ENCODE results near the gene LUC7L2. TPM values are rescaled to one million over a fixed set of nuclear protein-coding genes. Genes with fewer than 3 reads are reported as not detected.
"Not testable (repeated sequence)": the region's sequence is repeated elsewhere in the genome, so short reads cannot be mapped to it uniquely, and the experiment has no call there.

The LUC7L2 gene
- total RNA-seq (100 to 1,000 TPM; 131 to 133 TPM), polyA plus RNA-seq (10 to 100 TPM; 50.0 to 73.0 TPM)

- peak within 1 kb of the TSS; percentile 98 for H3K27ac ChIP-seq (ENCODE audit: low read depth, low read length)
- H3K9me3 ChIP-seq (ENCODE audit: control insufficient read depth in 1 of 2, low read length in 2 of 2) = no peaks in the 10 kb centered on the region
- H3K27ac Mint-ChIP-seq = peak within 1 kb of the TSS; percentile 98 to 99 (median 99)
- peaks cover 5 to 33% of the 10 kb centered on the region in 2 donors for H3K36me3 Mint-ChIP-seq
- H3K27me3 ChIP-seq (ENCODE audit: insufficient read depth, low read length) = no peaks in the 10 kb centered on the region
- no peaks in the 10 kb centered on the region for H3K9me3 Mint-ChIP-seq
- no peaks in the 10 kb centered on the region for H3K36me3 ChIP-seq (ENCODE audit: insufficient read depth, low read length)
- peak within 1 kb of the TSS; percentile 96 to 100 (median 99) for H3K4me3 Mint-ChIP-seq
- H3K4me1 Mint-ChIP-seq = peaks cover 20 to 65% (median 38%) of the 10 kb centered on the region in 4 donors
- peak within 1 kb of the TSS; percentile 90 to 100 for H3K4me3 ChIP-seq (ENCODE audit: low read length in 2 of 2)
- no peaks in the 10 kb centered on the region for H3K27me3 Mint-ChIP-seq
- POLR2A ChIA-PET (ENCODE audit: partially characterized antibody) = interaction anchor here (0.9 to 4.0 kb wide), 19 partner anchors 10 to 1119 kb away, joined by 3 to 107 read pairs (median 6); partner anchors contain the start of genes FMC1 and KDM7A
- H3K4me1 ChIP-seq (ENCODE audit: insufficient read depth, low read length) = peaks cover 47% of the 10 kb centered on the region
- intact Hi-C loops (cut with micrococcal nuclease) = loop anchor here (1.0 to 5.0 kb wide), 7 partner anchors 19 to 899 kb away; partner anchors contain the start of genes KDM7A, PARP12, TRIM24 and UBN2
- peak; percentile 99 for DNase-seq
- CTCF ChIA-PET (ENCODE audit: partially characterized antibody) = interaction anchor here (1.2 to 2.5 kb wide), 2 partner anchors 11 to 20 kb away, joined by 3 to 8 read pairs; no protein-coding TSS in a partner anchor
Observed at GRCh38 chr7:139359366-139360209, at the start of gene LUC7L2. TSS of gene LUC7L2 (plus strand) at chr7:139359894. CDS start at chr7:139360262, 368 bp downstream.

DNA sequence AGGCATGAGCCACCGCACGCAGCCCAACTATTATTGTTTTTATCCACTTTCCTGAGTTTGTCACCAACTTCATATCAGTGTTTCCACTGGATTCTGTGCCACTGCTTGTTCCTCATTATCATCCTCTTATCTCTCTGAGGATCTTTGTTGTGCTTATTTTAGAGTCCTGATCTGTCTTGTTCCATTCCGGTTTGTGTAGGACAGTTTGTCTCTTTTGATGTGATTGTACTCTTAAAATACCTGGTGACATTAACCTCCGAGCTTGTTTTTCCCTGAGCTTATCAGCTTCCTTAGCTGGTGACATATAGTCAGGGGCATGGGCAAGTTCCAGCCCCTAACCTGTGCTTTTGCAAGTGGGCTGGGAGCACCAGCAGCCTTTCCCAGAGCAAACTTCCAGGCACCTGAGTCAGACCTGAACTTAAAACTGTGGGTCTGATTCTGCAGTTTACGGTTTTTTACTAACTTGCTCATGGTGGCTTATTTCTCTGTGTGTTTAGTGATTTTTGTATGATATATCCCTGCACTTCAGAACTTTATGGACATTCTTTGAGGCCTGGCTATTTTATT, 41.7 kb upstream of the LUC7L2 start:
- H3K9me3 ChIP-seq (ENCODE audit: control insufficient read depth in 1 of 2, low read length in 2 of 2) = no peaks in the 10 kb centered on the region
- CTCF ChIA-PET (ENCODE audit: partially characterized antibody) = no interaction called here
- intact Hi-C loops (cut with micrococcal nuclease) = no loop called here
- Mint-ChIP-seq H3K36me3 (no peaks in the 10 kb centered on the region), H3K4me1 (no peaks in the 10 kb centered on the region), H3K9me3 (no peaks in the 10 kb centered on the region), H3K27me3 (peaks cover 2 to 3% of the 10 kb centered on the region in 2 donors), H3K4me3 (peak overlapping the region in 1 of 8 donors; percentile 48), H3K27ac (peak overlapping the region in 1 of 7 donors; percentile 53)
- no peaks in the 10 kb centered on the region for H3K27me3 ChIP-seq (ENCODE audit: insufficient read depth, low read length)
- H3K27ac ChIP-seq (ENCODE audit: low read depth, low read length) = no peak overlapping the region
- no peaks in the 10 kb centered on the region for H3K4me1 ChIP-seq (ENCODE audit: insufficient read depth, low read length)
- POLR2A ChIA-PET (ENCODE audit: partially characterized antibody) = no interaction called here
- DNase-seq = no peak
- H3K4me3 ChIP-seq (ENCODE audit: low read length in 2 of 2) = no peak overlapping the region
- no peaks in the 10 kb centered on the region for H3K36me3 ChIP-seq (ENCODE audit: insufficient read depth, low read length)

GRCh38 chr7:139321071-139321745, 38.5 kb upstream of the LUC7L2 start:
- DNase-seq = no peak
- Histone ChIP-seq H3K4me3 (ENCODE audit: low read length in 2 of 2) (no peak overlapping the region), H3K27me3 (ENCODE audit: insufficient read depth, low read length) (no peaks in the 10 kb centered on the region), H3K4me1 (ENCODE audit: insufficient read depth, low read length) (no peaks in the 10 kb centered on the region), H3K9me3 (ENCODE audit: control insufficient read depth in 1 of 2, low read length in 2 of 2) (no peaks in the 10 kb centered on the region), H3K36me3 (ENCODE audit: insufficient read depth, low read length) (no peaks in the 10 kb centered on the region), H3K27ac (ENCODE audit: low read depth, low read length) (no peak overlapping the region)
- ChIA-PET POLR2A (ENCODE audit: partially characterized antibody) (no interaction called here), CTCF (ENCODE audit: partially characterized antibody) (interaction anchor here (0.7 to 1.2 kb wide), 2 partner anchors 16 to 26 kb away, joined by 3 to 4 read pairs; no protein-coding TSS in a partner anchor)
- H3K27ac Mint-ChIP-seq = no peak overlapping the region
- intact Hi-C loops (cut with micrococcal nuclease) = no loop called here
- no peaks in the 10 kb centered on the region for H3K36me3 Mint-ChIP-seq
- H3K9me3 Mint-ChIP-seq = no peaks in the 10 kb centered on the region
- H3K4me3 Mint-ChIP-seq = no peak overlapping the region
- no peaks in the 10 kb centered on the region for H3K4me1 Mint-ChIP-seq
- H3K27me3 Mint-ChIP-seq = peaks cover 2 to 3% of the 10 kb centered on the region in 2 donors

GRCh38 chr7:139324709-139325108, 35.0 kb upstream of the LUC7L2 start:
- H3K4me1 ChIP-seq (ENCODE audit: insufficient read depth, low read length); POLR2A ChIA-PET (ENCODE audit: partially characterized antibody); intact Hi-C loops (cut with micrococcal nuclease): not testable (repeated sequence)

DNA sequence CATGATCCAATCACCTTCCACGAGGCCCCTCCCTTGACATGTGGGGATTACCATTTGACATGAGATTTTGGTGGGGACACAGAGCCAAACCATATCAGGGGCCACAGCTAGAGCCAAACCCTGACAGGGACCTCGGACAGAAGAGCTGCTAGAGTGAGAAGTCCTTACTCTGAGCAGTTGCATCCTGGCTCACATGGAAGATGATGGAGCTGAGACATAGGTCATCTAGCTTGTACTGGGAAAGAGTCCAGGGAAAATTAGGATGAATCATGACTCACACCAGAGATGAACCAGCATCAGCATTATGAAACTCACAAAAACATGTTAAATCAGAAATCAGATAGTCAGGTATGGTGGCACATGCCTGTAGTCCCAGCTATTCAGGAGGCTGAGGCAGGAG, 31.3 kb upstream of the LUC7L2 start:
- no peaks in the 10 kb centered on the region for H3K36me3 Mint-ChIP-seq
- DNase-seq = no peak
- no peaks in the 10 kb centered on the region for H3K27me3 Mint-ChIP-seq
- no peak overlapping the region for H3K27ac ChIP-seq (ENCODE audit: low read depth, low read length)
- H3K36me3 ChIP-seq (ENCODE audit: insufficient read depth, low read length) = no peaks in the 10 kb centered on the region
- no peaks in the 10 kb centered on the region for H3K27me3 ChIP-seq (ENCODE audit: insufficient read depth, low read length)
- intact Hi-C loops (cut with micrococcal nuclease) = no loop called here
- H3K27ac Mint-ChIP-seq = no peak overlapping the region
- H3K4me3 ChIP-seq (ENCODE audit: low read length in 2 of 2) = no peak overlapping the region
- peaks cover 6 to 18% (median 13%) of the 10 kb centered on the region in 4 donors for H3K4me1 Mint-ChIP-seq
- H3K9me3 ChIP-seq (ENCODE audit: control insufficient read depth in 1 of 2, low read length in 2 of 2) = no peaks in the 10 kb centered on the region
- no peak overlapping the region for H3K4me3 Mint-ChIP-seq
- POLR2A ChIA-PET (ENCODE audit: partially characterized antibody) = no interaction called here
- no peaks in the 10 kb centered on the region for H3K9me3 Mint-ChIP-seq
- peaks cover 10% of the 10 kb centered on the region for H3K4me1 ChIP-seq (ENCODE audit: insufficient read depth, low read length)
- CTCF ChIA-PET (ENCODE audit: partially characterized antibody) = no interaction called here

More at GRCh38 chr7:139324709-139325108, 35.0 kb upstream of the LUC7L2 start:
- H3K4me1 Mint-ChIP-seq; H3K36me3 ChIP-seq (ENCODE audit: insufficient read depth, low read length); H3K36me3 Mint-ChIP-seq; H3K9me3 ChIP-seq (ENCODE audit: control insufficient read depth in 1 of 2, low read length in 2 of 2); H3K4me3 Mint-ChIP-seq; H3K9me3 Mint-ChIP-seq; H3K4me3 ChIP-seq (ENCODE audit: low read length in 2 of 2); DNase-seq; H3K27me3 ChIP-seq (ENCODE audit: insufficient read depth, low read length); H3K27ac Mint-ChIP-seq; H3K27me3 Mint-ChIP-seq; CTCF ChIA-PET (ENCODE audit: partially characterized antibody); H3K27ac ChIP-seq (ENCODE audit: low read depth, low read length): not testable (repeated sequence)

GRCh38 chr7:139329119-139329518, 30.6 kb upstream of the LUC7L2 start:
- H3K9me3 Mint-ChIP-seq = no peaks in the 10 kb centered on the region
- Histone ChIP-seq H3K4me3 (ENCODE audit: low read length in 2 of 2) (no peak overlapping the region), H3K27ac (ENCODE audit: low read depth, low read length) (no peak overlapping the region), H3K27me3 (ENCODE audit: insufficient read depth, low read length) (no peaks in the 10 kb centered on the region), H3K36me3 (ENCODE audit: insufficient read depth, low read length) (no peaks in the 10 kb centered on the region), H3K4me1 (ENCODE audit: insufficient read depth, low read length) (peaks cover 10% of the 10 kb centered on the region), H3K9me3 (ENCODE audit: control insufficient read depth in 1 of 2, low read length in 2 of 2) (no peaks in the 10 kb centered on the region)
- DNase-seq = no peak
- no peaks in the 10 kb centered on the region for H3K36me3 Mint-ChIP-seq
- no peak overlapping the region for H3K27ac Mint-ChIP-seq
- H3K4me3 Mint-ChIP-seq = no peak overlapping the region
- peaks cover 6 to 18% (median 13%) of the 10 kb centered on the region in 4 donors for H3K4me1 Mint-ChIP-seq
- ChIA-PET POLR2A (ENCODE audit: partially characterized antibody) (no interaction called here), CTCF (ENCODE audit: partially characterized antibody) (no interaction called here)
- intact Hi-C loops (cut with micrococcal nuclease) = no loop called here
- no peaks in the 10 kb centered on the region for H3K27me3 Mint-ChIP-seq

All from CD4-positive, alpha-beta memory T cell (primary cell).